Measurements from ENCODE around the gene HCFC1.

Gene HCFC1

DNA sequence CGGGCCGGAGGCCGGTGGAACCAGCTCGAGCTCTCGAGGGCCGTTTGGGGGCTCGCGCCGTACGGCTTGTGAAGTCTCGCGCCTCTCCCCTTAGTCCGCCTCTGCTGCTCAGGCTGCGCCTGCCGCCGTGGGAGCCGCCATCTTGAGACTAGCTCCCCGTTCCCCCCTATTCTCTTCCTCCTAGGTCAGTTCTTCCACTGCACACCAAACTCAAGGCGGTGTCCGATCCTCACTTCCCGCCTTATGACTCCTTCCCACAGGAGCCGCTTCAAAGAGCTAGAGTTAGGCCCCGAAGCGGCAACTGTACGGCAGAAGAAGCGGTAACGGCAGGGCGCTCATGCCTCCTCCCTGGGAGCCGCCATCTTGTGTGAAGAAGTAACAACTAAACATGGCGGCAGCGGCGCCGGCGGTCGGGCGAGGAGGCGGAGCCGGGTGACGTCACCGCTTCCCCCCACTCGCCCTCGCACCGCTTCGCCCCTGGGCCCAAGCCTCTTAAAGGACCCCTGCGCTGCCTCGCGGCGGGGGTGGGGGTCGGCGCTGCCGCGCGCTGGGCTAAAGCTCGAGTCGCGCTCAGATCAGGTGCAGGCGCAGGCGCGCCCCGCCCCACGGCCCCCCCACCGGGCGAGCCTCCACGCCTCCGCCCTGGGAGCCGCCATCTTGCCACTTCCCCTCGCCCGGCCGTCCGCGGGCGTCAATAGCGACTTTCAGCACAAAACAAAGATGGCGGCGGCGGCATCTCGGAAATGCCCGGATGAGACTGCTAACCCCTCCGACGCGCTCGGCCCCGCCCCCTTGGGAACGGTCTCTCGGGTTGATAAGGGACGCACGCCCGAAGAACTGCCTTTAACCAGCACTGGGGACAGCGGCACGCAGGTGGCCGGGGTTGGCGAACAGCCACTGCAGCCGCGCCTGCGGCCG, at the start of gene HCFC1:
Gene HCFC1 (minus strand): TSS at position 369 of the 918 bp plus-strand sequence. CDS start 978 bp downstream, outside the sequence.
- DNase-seq (ENCODE audit: low read depth in 1 of 2, low spot score in 1 of 2): peak; percentile 72 to 89

DNA sequence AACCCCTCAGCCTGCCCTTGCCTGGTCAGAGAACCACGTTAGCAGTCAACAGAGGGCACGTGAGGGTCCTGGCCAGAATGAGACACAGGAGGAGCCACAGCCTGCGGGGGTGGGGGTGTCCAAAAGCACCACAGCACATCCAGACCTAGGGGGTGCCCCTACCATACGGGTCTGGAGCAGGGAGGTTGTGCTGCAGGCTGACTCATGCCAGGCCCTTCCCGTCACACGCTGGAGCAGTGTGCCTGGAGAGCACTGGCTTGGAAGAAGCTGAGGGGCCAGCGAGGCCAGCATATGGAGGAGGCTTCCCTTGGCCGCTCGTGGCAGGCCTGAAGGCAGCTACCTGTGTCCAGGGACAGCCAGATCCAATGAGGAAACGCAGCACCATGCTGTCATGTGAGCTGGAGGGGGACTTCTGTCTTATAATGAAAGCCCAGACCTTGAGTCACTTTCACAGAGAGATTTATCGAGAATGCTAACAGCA, 49.6 kb upstream of the HCFC1 start:
- no peak for DNase-seq (ENCODE audit: low read depth in 1 of 2, low spot score in 1 of 2)

DNA sequence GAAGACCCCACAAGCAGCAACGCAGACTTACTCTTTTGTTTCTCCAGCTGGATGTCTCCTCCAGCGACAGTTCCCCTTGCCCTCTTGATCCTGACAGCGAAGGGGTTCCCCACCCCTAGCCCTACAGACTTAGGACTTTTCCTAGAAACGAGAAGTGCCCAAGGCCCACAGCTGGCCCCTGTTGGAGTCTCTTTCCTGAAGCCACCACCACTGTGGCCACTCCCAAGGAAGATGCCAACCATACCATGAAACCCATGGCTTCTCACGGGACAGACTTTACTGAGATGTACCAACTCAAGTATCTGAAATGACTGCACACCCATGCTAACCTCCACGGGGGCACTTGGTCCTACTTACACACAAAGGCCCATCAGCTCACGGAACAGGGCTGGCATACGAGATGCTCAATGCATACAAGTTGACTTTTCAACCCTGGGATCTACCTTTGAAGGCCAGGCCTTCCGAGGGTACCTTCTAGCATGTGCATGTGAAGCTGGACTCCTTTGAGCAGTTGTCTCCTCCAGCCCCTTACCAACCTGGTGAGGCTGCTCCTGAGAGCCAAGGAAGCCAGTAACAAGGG, 49.0 kb upstream of the HCFC1 start:
- no peak for DNase-seq (ENCODE audit: low read depth in 1 of 2, low spot score in 1 of 2)

DNA sequence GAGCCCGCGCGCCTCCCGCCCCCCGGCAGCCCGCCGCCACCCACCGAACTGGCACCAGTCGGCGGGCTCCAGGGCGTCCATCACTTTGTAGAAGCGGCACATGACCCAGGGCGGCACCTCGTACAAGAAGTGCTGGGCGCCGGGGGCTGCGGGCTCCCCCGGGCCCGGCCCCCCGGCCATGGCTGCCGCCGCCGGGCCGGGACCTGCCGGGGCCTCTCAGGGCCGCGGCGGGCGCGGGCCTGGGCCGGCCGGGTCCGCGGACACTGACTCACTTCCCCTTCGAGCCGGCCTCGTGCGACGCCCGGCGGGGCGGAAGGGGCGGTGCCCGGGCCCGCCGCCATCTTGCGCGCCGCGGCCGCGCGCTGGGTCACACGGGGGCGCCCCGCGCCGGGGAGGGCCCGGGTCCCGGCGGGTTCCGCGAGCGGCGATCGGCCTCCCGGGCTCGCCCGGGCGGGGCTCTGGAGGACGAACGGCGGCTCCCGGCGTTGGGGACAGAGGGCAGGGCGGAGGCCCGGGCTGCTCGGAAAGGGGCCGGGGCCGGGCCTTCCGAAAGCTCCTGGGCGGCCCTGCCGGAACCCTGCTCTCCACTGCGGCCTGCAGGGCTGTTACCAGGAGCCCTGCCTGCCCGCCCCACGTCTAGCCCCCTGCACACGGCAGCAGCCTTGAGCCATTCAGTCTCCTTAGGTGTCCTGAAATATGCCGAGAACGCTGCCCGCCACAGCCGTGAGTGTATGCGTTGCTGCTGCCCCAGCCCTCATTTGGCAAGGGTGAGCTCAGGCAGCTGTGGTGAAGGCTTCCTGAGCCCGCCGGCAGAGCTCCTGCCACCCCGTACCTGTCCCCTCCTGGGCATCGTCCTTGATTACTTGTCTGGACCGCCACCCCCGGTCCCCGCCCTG, 48.3 kb upstream of the HCFC1 start, which contains the start of gene IRAK1:
Gene IRAK1 (minus strand): TSS at position 270 of the 896 bp plus-strand sequence. CDS start 90 bp downstream, at position 180.
- peak in 1 of 2 donors; percentile 49 for DNase-seq (ENCODE audit: low read depth in 1 of 2, low spot score in 1 of 2)

DNA sequence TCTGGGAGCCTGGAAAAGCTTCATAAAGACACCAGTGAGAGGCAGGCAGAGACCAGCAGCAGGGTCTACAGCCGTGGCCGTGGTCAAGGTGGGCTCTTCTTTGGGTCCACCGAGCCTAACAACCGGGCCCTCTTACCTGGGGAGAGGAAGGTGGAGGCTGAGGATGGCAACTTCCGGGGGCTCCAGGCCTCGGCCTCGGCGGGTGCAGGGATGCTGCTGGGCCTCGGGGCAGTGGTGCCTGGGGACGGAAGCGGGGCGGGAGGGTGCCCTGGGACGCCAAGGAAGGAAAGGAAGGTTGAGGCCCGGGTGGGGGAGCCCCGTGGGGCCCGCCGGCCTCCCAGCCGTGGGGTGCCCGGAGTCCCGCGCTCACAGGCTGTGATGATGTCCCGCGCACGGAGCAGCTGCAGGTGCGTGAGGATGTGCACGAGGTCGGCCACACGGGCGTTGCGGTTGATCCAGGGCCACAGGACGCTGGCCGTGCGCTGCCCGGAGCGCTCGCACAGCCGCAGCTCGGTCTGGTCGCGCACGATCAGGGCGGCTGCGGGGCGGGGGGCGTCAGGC, 47.5 kb upstream of the HCFC1 start:
- no peak for DNase-seq (ENCODE audit: low read depth in 1 of 2, low spot score in 1 of 2)

DNA sequence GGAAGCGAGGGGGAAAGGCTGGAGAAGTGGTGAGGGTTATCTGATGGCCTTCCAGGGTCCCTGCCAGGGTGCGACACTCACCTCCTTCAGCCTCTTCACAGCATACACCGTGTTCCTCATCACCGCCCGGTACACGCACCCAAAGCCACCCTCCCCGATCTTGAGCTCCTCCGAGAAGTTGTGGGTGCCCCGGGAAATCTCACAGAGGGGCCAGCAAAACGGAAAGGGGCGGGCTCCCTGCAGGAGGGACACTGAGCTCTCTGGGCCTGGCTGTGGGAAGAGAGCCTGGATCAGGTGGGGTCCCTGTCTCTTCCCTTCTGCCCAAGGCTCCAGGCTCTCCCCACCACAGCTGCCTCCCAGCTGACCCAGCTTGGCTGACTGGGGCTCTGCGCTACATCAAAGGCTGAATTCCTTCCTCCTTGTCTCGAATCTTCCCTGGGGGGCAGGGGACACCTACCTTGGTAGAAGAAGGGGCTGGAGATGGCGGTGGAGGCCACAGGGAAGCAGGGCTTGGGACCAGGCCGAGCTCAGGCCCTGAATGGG, 47.0 kb upstream of the HCFC1 start:
- no peak for DNase-seq (ENCODE audit: low read depth in 1 of 2, low spot score in 1 of 2)

DNA sequence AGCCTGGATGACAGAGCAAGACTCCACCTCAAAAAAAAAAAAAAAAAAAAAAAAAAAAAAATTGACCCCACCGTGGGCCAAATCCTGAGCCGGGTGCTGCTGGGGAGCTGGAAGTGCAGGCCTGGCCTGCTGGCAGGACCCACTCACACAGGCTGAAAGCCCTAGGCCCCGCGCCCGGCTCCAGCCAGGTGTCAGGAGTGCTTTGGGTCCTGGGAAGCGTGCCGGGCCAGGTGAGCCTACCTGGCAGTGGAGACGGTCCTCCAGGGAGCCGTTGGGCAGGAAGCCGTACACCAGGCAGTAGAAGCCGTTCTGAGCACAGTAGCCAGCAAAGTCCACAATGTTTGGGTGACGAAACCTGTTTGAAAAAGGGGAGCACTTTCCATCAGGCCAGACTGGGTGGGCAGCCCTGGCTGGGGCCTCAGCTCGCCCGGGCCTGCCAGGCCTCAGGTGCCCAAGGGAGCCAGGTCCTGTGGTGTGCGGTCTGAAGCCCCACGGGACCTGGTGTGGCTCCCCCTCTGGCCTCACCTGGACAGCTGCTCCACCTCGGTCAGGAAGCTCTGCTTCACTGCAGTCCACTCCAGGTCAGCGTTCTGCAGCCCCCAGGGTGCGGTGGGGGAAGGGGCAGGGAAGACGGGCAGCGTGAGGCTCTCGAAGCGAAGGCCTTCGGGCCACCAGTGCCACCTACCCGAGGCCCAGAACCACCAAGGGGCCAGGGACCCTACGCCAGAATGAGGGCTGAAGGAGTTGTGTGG, 46.3 kb upstream of the HCFC1 start:
- DNase-seq (ENCODE audit: low read depth in 1 of 2, low spot score in 1 of 2): no peak

DNA sequence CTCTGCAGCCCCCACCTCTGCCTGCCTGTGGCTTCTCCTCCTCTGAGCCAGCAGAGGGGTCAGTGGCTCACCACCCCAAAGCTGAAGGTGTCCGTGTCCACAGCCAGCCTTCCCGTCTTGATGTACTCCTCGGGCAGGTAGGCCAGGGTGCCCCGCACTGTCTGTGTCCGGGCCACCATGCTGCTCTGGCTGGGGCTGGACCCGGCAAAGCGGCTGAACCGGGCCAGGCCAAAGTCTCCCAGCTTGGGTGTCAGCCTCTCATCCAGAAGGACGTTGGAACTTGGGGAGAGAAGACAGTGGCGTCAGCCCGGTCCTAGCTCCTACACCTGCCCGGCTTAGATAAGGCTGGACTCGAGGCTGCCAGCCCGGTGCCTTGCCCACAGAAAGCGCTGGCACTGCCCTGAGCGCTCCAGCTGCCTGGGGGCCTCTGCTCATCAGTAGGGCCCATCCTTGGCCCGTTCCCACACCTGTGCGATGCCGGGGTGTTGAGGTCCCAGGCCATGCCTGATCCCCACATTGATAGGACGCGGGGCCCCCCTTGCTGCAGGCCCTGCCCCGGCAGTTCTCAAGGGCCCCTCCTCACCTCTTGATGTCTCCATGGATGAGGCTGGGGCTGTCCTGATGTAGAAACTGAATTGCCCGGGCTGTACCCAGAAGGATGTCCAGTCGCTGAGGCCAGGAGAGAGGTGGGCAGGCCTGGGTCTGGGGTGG, 44.9 kb upstream of the HCFC1 start:
- DNase-seq (ENCODE audit: low read depth in 1 of 2, low spot score in 1 of 2): no peak

DNA sequence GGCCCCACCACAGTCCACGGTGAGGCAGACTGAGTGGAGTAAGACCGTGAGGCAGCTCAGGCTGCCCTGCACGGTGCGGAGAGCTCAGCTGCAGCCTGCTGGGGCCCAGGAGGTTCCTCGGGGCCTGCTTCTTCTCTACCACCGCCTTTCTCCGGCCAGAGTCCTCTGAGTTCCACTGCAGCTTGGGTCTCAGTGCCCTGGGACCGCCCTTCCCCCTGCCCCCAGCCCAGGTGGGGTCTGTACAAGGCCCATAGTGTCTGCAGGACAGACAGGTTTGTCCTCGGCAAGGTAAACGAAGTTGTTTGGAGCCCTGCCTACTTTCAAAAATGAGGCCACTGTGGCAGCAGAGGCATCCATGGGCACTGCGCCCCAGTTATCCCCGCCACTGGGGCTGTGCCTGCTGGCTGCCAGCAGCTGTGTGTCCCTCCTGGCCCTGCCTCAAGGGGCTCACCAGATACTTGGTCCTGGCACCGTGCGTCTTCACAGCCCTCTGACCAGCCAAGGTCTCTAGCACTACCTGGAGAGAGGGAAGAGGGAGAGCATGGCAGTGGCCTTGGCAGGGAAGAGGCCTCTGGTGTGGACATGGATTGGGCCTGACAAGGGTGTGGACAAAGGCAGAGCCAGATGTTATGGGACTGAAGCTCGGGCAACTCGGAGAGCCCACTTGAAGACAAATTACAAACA, 44.1 kb upstream of the HCFC1 start:
- DNase-seq (ENCODE audit: low read depth in 1 of 2, low spot score in 1 of 2): no peak

DNA sequence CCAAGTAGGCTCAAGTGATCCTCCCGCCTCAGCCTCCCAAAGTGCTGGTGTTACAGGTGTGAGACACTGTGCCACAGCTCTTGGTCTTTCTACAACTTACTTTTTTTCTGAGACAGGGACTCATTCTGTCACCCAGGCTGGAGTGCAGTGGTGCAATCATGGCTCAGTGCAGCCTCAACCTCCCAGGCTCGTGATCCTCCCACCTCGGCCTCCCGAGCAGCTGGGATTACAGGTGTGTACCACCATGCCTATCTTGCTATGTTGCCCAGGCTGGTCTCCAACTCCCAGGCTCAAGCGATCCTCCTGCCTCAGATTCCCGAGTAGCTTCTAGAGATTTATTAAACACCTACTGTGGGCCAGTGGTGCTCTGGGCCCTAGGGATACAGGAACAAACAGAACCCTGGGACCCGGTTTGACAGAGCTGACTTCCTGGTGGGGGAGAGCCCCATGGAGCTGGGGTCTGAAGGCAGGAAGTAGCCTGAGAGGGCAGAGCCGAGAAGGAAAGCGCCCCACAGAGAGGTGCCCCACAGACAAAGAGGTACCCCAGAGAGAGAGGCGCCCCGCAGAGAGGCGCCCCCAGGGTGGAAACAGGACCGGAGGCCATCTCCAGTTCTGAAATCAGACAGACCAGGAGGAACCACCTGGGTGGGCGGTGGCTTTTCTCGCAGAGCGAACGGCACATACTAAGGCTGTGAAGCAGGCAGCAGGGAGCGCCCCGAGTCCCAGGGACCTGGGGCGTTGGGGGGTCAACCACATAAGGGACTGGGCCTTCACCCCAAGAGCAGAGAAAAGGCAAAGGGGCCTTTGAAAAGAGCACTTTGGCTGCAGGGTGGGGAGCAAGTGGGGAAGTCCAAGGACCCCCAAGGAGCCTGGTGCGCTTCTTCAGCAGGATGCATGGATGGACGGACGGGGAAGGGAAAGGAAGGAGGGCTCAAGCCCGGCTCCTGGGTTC, 43.1 kb upstream of the HCFC1 start:
- DNase-seq (ENCODE audit: low read depth in 1 of 2, low spot score in 1 of 2): no peak

DNA sequence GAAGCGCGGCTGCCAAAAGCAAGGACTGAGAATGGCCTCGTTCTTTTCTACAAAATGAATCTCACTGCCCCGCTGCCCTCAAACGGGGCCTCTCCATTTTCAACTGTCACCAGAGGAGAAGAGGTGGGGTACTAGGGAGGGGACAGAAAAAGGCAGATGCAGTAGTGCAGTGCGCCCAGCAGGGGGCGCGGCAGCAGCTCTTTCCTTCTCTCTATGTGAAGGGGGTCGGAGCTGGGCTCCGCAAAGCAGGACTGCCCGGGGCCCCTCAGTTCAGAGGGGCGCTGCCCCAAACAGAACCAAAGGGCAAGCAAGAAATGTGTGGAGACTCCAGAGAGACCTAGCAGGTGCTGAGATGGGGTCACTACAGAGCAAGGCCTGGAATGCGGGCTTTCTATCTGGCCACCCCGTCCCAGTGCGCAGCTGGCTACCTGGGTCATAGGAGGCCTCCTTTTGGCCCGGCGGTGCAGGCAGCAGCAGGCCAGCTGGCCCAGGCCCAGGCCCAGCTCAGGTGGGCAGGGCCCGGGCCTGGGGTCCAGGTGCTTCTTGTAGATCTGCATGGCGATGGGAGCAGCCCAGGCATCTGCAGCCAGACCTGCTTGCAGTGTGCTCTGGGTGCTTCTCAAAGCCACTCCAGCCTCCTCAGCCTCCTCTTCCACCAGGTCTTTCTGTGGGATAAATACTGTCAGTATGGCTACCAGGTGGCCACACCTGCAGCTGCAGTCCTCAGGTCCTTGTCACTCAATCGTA, 42.2 kb upstream of the HCFC1 start:
- peak in 1 of 2 donors; percentile 34 for DNase-seq (ENCODE audit: low read depth in 1 of 2, low spot score in 1 of 2)

DNA sequence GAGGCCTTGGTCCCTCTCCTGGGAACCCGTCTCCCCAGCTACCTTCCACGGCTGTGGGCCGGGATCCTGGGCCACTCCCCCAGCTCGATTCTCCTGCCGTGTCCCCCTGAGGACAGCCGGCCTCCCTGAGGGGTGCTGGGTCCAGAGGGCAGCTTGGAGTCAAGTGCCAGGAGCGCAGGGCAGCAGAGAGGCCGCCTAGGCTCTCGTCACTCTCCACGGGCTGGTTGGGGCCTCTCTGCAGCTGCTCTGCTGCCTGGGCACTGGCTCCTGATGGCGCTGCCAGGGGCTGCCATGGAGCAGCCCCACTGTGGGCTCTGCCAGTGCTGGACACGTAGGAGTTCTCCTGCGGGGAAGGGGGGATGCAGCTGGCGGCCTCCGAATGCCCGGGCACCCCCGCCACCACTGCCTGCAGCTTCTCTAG, 41.4 kb upstream of the HCFC1 start:
- no peak for DNase-seq (ENCODE audit: low read depth in 1 of 2, low spot score in 1 of 2)

DNA sequence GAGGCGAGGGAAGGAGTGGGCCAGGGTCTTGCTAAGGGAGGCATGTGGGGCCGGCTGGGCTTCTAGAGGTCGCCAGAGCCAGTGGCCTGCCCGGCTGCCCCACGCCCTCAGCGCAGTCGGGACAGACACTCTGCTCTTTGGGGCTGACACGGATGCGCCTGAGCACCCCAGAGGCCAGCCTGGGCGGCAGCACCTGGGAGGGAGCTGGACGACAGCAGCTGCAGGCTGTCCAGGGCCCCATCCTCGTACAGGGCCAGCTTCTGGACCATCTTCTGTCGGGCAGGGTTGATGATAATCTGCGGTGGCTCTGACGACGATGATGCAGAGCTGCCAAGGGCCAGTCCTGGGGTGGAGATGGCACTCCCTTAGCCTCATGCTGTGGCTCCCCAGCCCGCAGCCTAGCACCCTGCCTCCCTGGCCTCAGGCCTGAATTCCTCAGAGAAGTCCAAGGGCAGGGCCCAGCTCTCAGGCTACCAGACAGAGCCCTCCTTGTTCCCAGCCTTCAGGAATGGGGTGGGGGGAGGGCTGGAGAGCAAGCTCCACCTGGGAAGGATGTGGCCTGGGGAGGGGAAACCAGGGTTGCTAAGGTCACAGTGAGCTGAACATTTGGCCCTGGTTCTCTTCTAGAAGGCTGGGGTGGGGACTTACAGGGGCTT, 40.8 kb upstream of the HCFC1 start:
- DNase-seq (ENCODE audit: low read depth in 1 of 2, low spot score in 1 of 2): no peak

DNA sequence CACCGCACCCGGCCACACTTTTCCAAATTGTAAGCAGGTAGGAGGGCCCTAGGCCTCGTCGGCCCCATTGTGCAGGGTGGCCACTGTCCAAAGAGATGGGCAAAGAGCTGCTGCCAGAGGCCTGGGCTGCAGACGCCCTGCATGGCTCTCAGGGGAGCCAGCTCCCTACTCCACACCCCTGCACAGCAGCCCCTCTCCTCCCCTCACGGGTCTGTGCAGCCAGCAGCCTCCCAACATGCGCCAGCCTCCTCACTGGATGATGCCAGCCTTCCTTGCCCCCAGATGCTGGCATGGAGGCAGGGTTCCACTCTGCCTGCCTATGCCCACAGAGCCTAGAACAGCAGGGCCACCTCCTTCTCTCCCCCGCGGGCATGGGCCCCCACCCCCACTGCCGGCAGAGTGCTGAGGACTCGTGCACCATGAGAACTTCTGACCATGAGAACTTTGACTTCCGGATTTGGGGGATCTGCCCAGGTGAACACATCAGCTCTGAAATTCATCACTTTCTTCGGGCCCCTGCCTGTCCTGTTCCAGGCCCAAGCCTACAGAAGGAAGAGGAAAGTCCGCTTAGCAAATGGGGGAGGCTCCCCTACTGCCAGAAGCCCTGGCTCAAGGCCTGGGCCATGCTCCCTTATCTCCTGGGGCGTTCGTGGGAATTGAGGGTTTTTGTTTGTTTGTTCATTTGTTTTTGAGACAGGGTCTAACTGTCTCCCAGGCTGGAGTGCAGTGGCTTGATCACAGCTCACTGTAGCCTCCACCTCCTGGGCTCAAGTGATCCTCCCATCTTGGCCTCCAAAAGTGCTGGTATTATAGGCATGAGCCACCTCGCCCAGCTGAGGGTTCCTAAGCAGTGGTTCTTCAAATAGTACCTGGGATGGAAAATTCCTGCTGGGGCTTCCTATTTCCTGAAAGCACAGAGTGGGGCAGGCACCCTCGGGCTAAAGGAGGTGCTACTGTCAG, 40.0 kb upstream of the HCFC1 start:
- DNase-seq (ENCODE audit: low read depth in 1 of 2, low spot score in 1 of 2): no peak
